Fibroblast of skin of abdomen (primary cell): ENCODE data around the gene KIF7.
"Not testable (repeated sequence)": the region's sequence is repeated elsewhere in the genome, so short reads cannot be mapped to it uniquely, and the experiment has no call there.

Source experiments
- DNase-seq: peaks from one replicate; pipeline ENCODE4 v3.0.0-alpha.2; 2013

The KIF7 gene

GRCh38 chr15:89611317-89611716 is 44.0 kb downstream of the KIF7 start:
- no peak for DNase-seq

- no peak for DNase-seq
Measured at GRCh38 chr15:89599021-89599420, 56.2 kb downstream of the KIF7 start.

GRCh38 chr15:89593018-89593417 is 62.2 kb downstream of the KIF7 start:
- DNase-seq = peak; percentile 12

- no peak for DNase-seq
Measured at GRCh38 chr15:89591834-89592233, 63.4 kb downstream of the KIF7 start.

GRCh38 chr15:89587955-89588354 is 67.3 kb downstream of the KIF7 start:
- DNase-seq = peak; percentile 52

- DNase-seq = no peak
Measured at GRCh38 chr15:89586651-89587050, 68.6 kb downstream of the KIF7 start.

GRCh38 chr15:89580747-89581146 is 74.5 kb downstream of the KIF7 start:
- DNase-seq = not testable (repeated sequence)

- DNase-seq = no peak
Measured at GRCh38 chr15:89578146-89578545, 77.1 kb downstream of the KIF7 start.
